Neural progenitor cell (in vitro differentiated cells): ENCODE data around the gene DCDC1.

Source experiments
- EZH2 ChIP-seq: fragments of 200-600 bp; sonication (generic); IDR thresholded peaks from 2 replicates; pipeline ENCODE4 v1.6.1; 2017; ENCODE audit warnings: antibody characterized with exemption, mild to moderate bottlenecking, moderate library complexity
- EZH2phosphoT487 ChIP-seq: fragments of 200-600 bp; sonication (generic); IDR thresholded peaks from 2 replicates; pipeline ENCODE4 v1.6.1; 2017; ENCODE audit warnings: antibody characterized with exemption
- TF ChIP-seq, protein P1 (sequence below): fragments of 200-600 bp; sonication (generic); IDR thresholded peaks from 2 replicates; pipeline ENCODE4 v1.5.1; 2017; ENCODE audit warnings: antibody characterized with exemption, mild to moderate bottlenecking

DNA sequence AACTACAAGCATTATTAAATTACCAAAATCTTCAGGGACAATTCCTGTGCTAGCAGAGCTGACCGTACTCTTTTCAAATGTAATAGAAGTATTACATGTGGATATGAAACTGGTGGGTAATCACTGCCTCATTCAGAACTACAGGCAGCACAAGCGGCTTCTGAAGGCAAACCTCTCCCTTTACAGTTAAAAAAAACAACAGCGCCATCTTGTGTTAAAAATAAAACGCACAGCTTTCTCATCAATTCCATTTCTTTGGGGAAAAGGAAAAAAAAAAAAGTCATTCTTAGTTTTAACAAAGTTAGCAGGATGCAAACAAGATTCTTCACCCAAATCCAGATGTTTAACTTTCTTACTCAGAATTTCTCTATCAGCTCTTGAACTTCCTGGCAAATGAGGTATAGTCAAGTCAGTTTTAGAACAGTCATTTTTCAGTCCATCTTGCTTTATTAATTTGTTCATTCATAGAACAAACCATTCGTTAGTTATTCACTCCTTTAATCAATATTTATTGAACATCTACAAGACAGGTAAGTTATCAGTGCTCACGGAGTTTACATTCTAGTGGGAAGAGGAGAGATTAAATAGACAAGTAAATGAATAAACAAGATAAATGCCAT is 451.6 kb downstream of the DCDC1 start:
- TF ChIP-seq, protein P1, sequence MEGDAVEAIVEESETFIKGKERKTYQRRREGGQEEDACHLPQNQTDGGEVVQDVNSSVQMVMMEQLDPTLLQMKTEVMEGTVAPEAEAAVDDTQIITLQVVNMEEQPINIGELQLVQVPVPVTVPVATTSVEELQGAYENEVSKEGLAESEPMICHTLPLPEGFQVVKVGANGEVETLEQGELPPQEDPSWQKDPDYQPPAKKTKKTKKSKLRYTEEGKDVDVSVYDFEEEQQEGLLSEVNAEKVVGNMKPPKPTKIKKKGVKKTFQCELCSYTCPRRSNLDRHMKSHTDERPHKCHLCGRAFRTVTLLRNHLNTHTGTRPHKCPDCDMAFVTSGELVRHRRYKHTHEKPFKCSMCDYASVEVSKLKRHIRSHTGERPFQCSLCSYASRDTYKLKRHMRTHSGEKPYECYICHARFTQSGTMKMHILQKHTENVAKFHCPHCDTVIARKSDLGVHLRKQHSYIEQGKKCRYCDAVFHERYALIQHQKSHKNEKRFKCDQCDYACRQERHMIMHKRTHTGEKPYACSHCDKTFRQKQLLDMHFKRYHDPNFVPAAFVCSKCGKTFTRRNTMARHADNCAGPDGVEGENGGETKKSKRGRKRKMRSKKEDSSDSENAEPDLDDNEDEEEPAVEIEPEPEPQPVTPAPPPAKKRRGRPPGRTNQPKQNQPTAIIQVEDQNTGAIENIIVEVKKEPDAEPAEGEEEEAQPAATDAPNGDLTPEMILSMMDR, result peak; percentile 85
- TF ChIP-seq EZH2 (no peak), EZH2phosphoT487 (no peak)
